Measurements from ENCODE around the gene NKX1-1.

Gene NKX1-1

DNA sequence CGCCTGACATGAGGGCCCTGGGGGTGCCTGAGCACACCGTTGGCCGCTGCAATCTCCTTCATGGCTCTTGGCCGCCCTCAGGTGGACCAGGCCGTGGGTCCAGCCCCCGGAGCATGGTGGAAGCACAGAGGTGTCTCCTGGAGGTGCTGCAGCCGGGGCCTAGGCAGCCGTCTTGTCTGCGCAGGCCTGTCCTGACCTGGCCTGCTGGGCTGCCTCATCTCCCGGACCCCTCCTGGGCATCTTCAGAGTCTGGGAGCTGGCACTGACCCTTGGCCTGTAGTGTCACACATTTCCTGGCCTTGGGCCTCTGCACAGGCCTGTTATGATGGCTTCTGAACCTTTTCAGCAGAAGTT, 38.3 kb downstream of the NKX1-1 start:
- no peak for TF ChIP-seq CTCF (conservative IDR thresholded peaks at IDR 0.05)
- no peak overlapping the region for H3K27ac ChIP-seq

DNA sequence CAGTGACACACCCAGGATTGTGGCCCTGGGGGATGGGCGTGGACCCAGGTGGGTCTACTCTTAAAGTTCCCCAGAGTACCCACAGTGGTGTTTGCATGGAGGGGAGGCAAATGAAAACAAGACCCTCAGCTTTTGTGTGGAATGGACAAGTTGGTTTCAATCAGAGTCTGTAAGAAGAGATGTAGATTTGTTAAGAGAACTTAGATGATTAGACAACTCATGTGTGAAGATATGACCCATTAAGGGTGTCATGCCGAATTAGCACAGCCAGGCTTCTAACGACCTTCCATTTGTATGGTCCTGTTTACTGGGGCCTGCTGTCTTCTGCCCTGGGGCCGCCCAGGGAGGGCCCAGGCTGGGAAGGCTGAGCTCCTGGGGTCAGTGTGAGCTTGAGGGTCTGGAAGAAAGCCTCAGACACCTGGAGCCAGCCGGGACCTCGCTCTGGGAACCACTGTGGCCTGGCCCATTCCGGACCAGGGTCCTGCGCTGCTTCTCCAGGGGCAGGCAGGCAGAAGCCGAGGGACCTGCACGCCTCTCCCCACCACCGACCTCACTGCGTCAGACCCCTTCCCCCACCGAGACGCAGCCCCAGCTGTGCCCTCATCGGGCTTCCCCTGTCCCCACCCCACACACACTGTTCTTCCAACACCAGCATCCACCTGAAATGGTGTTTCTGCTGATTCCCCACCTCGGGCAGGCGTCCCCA, 38.9 kb downstream of the NKX1-1 start:
- TF ChIP-seq CTCF (conservative IDR thresholded peaks at IDR 0.05), result no peak
- no peak overlapping the region for H3K27ac ChIP-seq

GRCh38 chr4:1366371-1367229, 39.6 kb downstream of the NKX1-1 start:
- no peak overlapping the region for H3K27ac ChIP-seq

GRCh38 chr4:1365271-1366178, 40.7 kb downstream of the NKX1-1 start:
- peak; percentile 39; the same call in 1 of the 2 replicates for TF ChIP-seq CTCF (conservative IDR thresholded peaks at IDR 0.05)
- peak overlapping the region; percentile 10; the same call in 1 of the 2 replicates for H3K27ac ChIP-seq

More at GRCh38 chr4:1366371-1367229, 39.6 kb downstream of the NKX1-1 start:
- TF ChIP-seq CTCF (conservative IDR thresholded peaks at IDR 0.05), result no peak

- no peak for TF ChIP-seq CTCF (conservative IDR thresholded peaks at IDR 0.05)
- H3K27ac ChIP-seq, result peak overlapping the region; percentile 10; the same call in 1 of the 2 replicates
Observed at GRCh38 chr4:1364748-1365147, 41.5 kb downstream of the NKX1-1 start.

DNA sequence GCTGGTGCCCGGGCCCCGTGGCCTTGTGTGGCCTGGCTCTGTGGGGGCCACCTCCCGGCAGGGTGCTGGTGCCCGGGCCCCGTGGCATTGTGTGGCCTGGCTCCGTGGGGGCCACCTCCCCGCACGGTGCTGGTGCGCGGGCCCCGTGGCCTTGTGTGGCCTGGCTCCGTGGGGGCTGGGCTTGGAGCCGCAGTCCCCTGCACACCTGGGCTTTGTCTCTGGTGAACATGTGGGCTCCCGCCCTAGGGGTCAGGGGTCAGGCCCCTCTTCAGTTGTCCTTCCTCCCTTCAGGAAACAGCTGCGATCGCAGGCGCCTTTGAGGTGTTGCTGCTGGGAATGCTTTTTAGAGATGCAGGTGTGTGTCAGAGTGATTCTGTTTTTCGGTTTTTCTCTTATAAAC, 42.0 kb downstream of the NKX1-1 start:
- TF ChIP-seq CTCF (conservative IDR thresholded peaks at IDR 0.05), result no peak
- no peak overlapping the region for H3K27ac ChIP-seq

- no peak for TF ChIP-seq CTCF (conservative IDR thresholded peaks at IDR 0.05)
- no peak overlapping the region for H3K27ac ChIP-seq
Observed at GRCh38 chr4:1363513-1363912, 42.7 kb downstream of the NKX1-1 start.
